T1000 (cell line): Measurements from ENCODE around the gene ADPRS.
A peak's percentile ranks its signal among the peaks of the same experiment; 100 is the strongest.

Source experiments
- DNase-seq: peaks from one replicate; lab custom pipeline; 2025; ENCODE audit warnings: mixed read lengths; lab: John Stamatoyannopoulos, UW

Gene ADPRS

DNA sequence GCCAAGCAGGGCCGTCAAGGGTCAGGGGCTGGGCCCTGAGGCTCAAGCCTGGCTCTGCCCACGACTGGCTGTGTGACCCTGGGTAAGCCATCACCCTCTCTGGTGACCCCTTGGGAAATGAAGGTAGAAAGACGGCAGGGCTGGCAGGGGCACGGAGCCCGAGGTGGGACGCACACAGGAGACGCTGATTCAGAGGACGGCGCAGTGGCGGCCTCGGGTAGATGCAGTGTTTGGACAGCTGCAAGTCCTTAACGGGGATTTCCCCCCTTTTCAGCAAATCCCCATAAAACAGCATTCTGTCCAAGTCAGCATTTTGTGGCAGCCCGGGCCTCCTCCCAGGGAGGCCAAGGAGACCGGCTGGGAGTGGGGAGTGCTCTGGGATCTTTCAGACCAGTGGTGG is 19.6 kb downstream of the ADPRS start:
- DNase-seq, result peak; percentile 78

DNA sequence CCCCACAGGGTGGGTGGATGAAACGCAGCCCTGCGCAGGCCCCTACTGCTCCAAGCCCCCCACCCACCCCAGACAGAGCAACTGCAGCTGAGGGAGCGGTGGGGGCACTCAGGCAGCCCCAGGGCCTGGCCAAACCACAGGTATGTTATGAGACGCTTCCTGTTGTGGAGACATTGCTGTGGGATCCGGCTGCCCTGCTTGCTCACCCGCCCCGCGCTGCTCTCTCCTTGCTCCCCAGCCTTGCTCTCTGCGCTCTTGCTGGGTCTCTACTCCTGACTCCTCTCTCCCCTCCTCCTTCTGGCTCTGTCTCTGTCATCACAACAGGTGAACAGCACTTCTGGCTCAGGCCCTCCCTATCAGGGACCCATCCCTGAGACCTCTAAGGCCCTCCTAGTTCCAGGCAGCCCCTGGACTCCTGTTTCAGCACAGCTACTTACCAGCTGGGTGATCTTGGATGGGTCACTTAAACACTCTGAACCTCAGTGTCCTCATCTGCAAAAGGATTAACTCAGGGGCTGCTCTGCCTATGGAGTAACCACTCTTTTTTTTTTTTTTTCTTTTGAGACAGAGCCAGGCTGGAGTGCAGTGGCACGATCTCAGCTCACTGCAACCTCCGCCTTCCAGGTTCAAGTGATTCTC is 20.5 kb downstream of the ADPRS start:
- peak; percentile 64 for DNase-seq

DNA sequence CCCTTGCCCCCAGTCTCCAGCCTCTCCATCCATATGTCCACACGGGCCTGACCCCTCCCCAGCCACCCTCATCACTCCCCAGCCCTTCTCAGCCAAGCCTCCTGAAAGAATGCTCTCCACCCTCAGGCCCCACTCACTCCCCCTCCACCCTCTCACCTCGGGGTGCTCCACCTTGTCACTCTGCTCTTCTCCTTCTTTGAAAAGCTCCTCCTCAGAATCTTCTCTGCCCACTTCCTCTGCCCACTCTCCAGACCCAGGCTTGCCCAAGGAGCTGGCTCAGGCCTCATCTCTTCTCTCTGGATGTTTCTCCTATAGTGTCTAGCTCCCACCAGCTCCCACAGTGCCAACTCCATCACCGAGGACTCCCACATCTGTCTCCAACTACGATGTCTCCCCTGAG is 22.5 kb downstream of the ADPRS start:
- no peak for DNase-seq

DNA sequence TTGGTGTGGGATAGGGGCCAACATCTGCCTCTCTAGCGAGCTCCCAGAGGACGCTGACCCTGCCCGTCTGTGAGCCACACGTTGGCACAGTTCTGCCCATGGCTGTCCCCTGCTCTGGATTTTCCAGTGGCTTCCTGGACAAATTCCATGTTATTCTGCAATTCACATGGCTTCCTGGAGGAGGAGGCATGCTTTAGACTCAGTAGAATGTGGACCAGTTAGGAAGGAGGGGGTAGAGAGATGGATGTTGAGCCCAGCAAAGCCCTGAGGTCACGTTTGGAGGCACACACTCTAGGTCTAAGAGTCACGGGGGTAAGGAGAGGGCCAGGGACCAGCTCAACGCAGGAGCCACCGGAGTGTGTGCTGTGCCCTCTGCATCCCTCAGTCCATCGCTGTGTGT is 24.1 kb downstream of the ADPRS start:
- no peak for DNase-seq

DNA sequence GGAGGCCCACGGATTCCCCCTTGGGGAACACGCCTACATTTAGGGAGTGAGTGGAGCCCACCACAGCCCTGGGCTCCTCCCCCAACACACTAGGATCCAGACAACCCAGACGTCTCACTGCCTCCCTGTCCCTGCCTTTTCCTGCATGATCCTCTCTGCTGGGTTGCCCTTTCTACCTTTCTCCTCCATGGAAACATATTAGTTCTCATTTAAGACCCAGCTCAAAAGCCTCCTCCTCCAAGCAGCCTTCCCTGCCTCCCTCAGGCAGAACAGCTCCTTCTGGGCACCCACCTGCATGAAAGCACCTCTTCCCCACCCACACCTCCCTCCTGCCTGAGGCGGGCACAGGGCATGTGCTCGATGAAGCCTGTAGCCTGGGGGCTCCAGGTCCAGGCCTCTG is 25.7 kb downstream of the ADPRS start:
- DNase-seq, result no peak

DNA sequence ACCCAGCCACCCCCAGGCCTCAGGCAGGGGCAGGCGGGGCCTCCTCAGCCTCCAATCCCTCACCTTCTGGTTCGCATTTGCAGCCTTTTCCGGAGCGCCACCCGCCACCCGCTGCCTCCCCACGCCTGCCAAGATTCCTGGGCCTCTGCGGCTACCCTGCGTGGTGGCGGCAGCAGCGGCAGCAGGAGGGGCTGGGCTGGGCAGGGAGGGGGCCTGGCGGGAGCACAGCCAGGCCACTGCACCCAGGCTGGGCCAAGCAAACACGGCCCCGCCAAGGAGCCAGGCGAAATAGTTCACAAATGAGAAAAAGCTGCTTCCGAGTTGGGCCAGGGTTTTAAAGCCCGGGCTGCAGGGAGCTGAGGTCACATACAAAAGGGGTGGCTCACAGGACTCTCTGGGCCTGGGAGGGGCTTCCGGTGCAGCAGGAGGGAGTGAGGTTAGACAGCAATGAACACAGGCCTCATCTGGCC is 26.5 kb downstream of the ADPRS start:
- no peak for DNase-seq

DNA sequence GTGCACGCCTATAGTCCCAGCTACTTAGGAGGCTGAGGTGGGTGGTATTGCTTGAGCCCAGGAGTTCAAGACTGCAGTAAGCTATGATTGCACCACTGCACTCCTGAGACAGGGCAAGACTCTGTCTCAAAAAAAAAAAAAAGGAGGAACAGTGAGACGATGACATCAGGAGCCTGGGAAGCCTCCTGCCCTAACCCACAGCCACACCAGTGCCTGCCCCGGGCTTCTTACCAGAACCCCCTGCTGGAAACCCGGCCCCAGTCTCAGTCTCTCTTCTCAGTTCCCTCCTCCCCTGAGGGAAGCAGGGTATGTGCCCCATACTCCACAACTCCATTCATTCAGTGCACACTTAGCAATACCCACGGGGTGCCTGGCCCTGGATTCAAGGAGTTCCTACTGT is 27.2 kb downstream of the ADPRS start:
- no peak for DNase-seq

DNA sequence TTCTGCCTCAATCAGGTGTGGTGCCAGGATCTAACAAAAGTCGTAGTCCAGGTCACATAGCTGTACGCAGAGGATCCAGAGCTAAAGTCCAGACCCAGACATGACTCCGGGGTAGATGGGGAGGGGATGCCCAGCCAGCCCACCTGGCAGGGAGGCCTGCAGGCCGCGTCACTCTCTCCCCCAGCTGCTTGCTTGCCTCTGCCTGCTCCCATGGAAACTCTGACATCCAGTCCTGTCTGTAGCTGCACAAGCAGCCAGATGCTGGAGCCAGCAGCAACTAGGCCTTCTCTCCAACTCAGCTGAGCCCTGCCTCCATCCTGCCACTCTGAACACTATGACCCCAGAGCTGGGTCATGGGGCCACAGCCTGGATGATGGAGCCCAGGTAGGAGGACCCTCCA is 28.2 kb downstream of the ADPRS start:
- no peak for DNase-seq

DNA sequence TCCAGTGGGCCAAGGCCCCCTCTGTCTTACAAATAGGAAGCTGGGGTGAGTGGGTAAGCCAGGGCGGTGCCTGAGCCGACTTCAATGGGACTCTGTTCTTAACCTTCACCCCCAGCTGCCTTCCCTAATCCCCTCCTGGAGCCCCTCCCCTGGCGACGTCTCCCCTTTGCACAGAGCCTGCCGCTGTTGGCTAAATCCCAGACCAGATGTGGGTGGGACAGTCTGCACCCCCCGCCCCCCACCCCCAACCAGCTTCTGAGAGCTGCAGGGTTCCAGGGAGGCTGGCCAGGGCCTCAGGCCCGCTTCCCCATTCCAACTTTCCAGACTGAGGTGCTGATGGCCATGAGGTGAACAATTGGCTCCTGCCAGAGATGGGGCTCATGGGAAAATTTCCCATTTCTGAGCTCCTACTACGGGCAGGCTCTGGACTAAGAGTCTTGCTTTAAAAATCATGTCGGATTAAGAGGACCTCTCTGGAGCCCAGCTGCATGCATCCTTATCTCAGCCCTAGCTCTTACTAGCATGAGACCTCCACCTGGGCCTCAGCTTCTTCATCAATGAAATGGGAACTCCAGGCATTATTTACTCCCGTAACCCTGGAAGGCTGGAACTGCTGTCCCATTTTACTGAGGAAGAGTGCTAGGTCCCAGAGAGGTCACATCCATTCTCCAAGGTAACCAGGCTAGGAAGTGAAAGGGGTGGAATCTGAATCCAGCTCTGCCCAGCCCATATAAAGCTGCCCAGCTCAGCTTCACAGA is 29.9 kb downstream of the ADPRS start:
- no peak for DNase-seq

DNA sequence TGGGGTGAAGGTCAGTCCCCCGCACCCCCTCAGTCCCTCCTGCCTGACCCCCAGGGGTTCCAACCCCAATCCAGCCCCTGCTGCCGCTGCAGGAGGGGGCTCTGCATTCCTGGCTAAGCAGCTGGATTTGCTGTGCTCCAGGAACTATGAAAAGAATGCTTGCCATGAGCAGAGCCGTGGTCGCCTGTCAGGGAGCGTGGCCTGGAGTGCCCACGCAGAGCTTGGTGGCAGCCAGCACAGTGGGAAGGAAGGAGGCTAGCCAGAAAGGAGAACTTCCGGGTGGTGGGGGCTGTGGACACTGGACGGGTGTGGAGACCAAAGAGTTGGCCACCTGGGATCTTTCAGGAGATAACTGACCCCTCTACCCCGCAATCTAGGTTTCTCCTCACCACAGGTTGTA is 30.8 kb downstream of the ADPRS start:
- DNase-seq, result no peak

DNA sequence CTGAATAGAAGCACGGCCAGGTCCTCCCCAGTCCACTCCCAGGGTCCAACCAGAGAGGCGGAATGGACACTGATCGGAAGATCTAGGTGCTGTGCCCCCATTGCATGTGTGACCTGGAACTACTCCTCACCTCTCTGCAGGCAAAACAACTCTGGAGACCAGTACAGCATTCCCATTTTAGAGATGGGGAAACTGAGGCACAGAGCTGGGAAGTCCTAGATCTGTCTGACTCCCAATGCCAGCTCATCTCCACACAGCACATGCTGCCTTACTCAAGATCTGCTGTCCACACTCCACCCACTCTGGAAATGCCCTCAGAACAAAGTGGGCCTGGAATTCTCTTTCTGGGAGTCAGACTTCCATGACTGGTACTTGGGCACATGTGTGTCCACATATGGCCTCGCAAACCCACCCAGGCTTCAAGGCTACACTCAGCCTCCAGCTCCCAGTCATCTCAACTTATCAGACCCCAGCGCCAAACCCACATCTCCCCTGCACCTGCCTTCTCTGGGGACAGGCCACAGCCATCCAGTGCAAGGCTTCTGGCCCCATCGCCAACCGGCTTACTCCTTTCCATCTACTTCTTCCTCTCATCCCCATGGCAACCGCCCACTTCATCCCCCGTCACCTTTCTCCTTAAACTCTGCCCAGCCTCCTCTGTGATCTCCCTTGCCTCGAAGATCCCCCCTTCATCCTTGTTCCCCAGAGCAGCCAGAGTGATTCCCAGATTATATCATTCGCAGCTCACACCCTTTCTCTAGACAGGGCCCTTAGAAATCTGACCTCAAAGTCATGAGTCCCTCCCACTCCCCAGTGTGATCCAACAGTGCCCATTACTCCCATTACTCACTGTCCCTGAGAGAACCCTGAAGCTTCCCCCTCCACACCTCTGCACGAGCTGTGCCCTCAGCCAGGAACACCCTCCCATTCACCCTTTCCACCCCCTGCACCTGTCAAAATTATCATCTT is 33.7 kb downstream of the ADPRS start:
- DNase-seq, result no peak

DNA sequence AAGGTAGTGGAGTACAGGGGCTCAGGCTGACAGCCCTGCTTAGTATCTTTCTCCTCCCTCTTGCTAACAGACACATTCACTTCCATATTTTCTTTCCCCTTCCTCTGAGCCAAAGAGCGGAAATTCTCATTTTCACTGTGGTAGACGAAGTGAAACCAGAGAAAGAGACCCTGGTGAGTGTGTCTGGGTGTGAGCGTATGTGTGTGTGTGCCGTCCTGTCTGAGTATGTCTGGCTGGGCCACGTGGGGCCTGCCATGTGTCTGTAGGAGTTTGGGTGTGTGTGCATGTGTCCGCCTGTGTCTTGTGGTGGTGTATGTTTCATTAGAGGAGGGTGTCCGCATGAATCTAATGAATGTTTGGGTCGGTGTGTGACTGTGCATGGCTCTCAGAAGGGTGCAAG is 34.7 kb downstream of the ADPRS start:
- no peak for DNase-seq

DNA sequence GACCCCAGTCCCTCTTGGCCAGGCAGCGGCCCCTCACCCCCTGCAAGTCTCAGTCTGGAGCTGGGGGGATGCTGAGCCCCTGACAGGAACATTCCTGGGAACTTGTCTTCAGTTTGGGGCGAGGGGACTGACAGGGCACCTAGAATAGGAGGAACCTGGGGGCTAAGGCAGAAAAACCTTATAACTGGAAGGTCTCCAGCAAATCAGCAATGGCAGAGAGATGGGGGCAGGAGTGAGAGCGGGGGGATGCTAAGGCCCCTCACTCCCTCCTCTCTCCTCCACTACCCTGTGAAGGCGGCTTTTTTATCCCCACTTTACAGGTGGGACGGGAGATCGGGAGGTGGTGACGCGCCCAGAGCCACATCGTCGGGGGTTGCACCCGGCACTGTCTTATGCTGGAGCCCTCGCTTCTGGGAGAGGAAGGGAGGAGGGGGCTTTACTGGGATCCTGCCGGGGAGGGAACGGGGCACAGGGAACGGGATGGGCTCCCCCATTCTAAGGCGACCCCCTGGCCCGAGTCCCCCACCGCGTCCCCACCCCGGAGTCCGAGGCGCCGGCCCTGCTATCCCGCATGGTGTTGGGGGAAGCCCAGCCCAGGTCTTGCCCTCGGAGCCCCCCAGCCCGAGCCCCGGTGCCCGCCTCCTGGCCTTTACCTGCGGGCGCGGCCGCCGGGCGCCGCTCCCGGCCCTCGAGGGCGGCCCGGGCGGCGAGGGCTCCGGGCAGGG is 35.9 kb downstream of the ADPRS start:
- DNase-seq, result no peak

DNA sequence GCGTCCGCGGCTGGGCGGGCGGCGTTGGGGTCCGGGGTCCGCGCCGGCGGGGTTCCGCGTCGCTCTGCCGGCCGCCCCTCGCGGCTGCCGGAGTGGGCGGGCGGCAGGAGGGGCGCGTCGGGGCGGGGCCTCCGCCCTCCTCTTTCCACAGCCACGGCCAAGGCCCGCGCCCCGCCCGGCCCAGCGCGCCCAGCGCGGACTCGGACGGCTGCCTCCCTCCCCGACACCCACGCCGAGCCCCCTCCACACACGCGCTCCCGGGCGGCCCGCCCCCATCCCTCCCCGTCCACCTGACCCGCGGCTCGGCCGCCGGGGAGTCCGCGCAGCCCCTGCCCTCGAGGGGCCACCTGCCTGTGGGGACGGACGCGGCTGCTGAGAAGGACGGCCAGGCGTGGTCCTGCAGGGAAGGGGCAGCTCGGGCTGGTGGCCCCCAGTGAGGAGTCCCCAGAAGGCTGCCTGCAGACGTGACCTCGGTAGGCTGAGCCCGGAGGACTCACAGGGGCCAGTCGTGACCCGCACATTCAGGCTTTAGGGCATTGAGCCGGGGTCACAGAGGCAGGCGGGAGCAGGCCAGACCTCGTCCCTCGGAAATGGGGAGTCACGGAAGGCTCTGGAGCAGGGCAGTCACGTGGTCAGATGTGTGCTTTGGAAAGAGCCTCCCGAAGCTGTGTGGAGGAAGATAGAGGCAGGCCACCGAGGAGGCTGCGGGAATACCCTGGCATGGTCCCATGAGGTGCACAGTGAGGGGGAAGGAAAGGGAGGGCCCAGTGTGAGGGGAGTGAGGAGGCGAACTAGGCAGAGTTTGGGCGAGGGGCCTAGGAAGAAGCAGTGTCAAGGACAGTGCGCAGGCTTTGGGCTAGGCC is 36.7 kb downstream of the ADPRS start, which contains the start of gene COL8A2:
COL8A2 (minus strand) TSS at position 94 of the 863 bp plus-strand sequence. CDS start 24,980 bp downstream, outside the sequence.
- no peak for DNase-seq

DNA sequence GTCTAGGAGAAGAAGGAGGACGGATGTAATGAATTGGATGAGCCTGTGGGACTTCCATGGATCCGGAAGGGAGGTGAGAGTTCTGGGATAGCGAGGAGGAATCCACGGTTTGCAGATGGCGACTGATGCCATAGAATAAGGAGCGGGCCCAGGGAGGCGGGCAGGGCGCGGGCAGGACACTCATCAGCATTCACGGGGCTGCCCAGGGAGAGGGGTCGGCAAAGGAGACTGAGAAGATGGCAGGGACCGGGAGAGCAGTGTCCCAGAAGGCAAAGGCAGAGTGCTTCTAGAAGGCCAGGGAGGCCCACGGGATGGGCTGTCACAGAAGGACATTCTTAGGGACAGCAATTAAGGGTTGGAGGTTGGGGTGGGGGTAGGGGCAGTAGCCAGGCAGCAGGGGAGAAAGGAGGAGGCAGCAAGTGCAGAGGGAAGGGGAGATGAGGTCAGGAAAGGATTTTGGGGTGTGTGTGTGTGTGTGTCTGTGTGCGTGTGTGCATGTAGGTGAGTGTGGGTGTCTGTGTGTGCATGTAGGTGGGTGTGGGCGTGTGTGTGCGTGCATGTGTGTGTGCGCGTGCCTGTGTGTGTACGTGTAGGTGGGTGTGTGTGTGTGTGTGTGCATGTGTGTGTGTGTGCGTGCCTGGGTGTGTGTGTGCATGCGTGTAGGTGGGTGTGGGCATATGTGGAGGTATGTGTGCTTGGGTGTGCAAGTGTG is 37.5 kb downstream of the ADPRS start:
- DNase-seq, result no peak

DNA sequence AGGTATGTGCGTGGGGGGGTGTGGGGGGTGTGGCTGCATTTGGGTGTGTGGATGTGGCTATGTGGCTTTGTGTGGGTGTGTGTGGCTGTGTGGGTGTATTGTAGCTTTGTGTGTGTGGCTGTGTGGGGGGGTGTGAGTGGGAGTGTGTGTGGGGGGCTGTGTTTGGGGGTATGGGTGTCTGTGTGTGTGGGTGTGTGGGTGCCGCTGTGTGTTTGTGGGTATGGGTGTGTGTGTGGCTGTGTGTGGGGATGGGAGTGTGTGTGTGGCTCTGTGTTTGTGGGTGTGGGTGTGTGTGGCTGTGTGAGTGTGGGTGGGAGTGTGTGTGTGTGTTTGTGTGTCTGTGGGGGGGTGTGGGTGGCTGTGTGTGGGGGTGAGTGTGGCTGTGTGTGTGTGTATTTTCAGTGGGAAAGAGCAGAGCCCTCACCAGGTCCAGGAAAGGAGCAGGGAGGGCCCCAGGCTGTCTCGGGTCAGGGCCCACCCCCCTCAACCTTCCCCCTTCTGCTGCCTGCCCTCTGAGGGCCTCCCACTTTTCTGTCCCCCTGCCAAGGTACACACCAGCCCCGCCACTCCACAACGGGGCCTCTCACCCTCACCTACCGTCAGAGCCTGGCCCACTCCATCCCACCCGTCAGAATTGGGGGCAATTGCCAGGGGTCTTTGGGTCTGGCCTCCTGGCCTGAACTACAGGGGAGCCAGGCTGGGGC is 38.3 kb downstream of the ADPRS start:
- DNase-seq, result no peak

DNA sequence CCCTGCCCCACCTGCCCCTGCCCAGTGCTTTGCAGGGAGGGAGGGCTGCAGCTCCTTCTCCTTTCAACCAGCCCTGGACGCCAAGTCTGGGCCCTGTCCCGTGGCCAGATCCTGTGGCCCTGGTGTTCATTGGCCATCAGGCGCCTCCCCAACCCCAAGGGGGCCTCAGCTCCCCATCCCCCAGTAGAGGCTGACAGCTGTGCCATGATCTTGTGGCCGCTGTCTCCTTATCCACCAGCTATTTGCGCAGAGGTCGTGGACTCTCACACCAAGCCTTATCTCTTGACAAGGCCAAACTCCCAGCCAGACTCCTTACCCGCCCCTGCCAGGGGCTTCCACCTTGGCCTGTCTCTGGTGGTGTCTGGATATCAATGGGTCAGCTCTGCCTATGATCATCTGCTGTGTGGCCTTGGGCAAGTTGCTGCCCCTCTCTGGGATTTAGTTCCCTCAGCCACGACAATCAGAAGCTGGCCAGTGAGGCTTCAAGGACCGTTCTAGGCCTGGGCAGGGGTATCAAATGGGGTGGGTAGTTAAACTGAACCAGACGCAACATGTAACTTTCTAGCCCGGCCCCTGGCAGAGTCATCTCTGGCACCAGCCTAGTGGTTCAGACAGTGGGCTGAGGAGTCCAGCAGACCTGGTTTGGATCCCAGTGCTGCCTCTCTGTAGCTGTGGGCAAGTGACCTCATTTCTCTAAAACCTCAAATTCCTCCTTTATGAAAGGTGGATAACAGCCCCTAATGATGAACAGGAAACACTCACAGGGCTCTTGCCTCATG is 39.6 kb downstream of the ADPRS start:
- DNase-seq, result no peak

DNA sequence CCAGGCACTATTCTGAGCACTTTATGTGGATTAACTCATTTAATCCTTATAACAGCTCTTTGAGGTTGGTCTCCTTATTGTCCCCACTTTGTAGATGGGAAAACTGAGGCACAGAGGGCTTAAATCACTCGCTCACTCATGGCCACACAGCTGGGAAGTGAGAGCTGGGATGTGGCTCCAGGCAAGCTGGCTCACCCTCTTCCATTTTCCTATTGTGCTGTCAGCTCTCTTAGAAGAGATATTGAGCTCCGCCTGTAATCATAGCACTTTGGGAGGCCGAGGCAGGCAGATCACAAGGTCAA is 40.2 kb downstream of the ADPRS start:
- no peak for DNase-seq

DNA sequence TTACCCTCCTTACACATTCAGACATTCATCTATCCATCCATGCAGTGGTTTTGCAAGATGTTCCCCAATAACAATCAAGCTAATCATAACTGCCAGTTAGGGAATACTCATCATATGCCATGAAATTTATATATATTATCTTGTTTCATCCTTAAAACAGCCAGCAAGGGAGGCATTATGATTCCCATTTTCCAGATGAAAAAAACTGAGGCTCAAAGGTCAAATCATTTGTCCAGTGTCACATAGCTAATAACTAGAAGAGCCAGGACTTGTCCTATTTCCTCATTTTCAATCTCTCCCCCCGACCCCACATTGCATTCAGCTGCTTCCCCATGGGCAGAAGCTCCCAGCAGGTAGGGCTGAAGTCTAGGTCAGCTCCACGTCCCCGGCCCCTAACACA is 43.3 kb downstream of the ADPRS start:
- no peak for DNase-seq
